Measurements from ENCODE around the gene UNC5CL. TPM values are rescaled to one million over a fixed set of nuclear protein-coding genes. Genes with fewer than 3 reads are reported as not detected.

Gene UNC5CL
- total and polyA plus RNA-seq, 2 donors (not counting 1 experiment from before 2014, with no cell fraction given) = 4.5 to 4.7 TPM

- Histone ChIP-seq H2AFZ (ENCODE audit: insufficient read depth, low read depth, low read length, poor library complexity, severe bottlenecking) (no peak overlapping the region), H3K27ac (ENCODE audit: low read length in 2 of 2) (no peak overlapping the region), H4K20me1 (ENCODE audit: control insufficient read depth, insufficient read depth, low read length, poor library complexity, severe bottlenecking) (no peaks in the 10 kb centered on the region), H3K4me3 (ENCODE audit: control extremely low read depth in 1 of 5, extremely low read depth in 1 of 5, insufficient read depth in 1 of 5, low read depth in 2 of 5, low read length in 4 of 5) (no peak overlapping the region), H3K27me3 (replicated peaks in 1 of 4; ENCODE audit: control extremely low read depth in 1 of 4, control insufficient read depth in 3 of 4, insufficient read depth in 4 of 4, low read length in 3 of 4) (no peaks in the 10 kb centered on the region), H3K4me1 (ENCODE audit: control insufficient read depth in 2 of 2, insufficient read depth in 2 of 2, low read length in 2 of 2) (no peaks in the 10 kb centered on the region), H3K4me2 (replicated peaks; ENCODE audit: low read depth, low read length, poor library complexity, severe bottlenecking) (no peak overlapping the region), H3K9me3 (ENCODE audit: control extremely low read depth in 1 of 3, control insufficient read depth in 2 of 3, insufficient read depth in 1 of 3, low read length in 2 of 3) (no peaks in the 10 kb centered on the region), H3K79me2 (ENCODE audit: control insufficient read depth, insufficient read depth, low read length) (peaks cover 11% of the 10 kb centered on the region), H3K9ac (ENCODE audit: low read length) (no peak overlapping the region), H3K36me3 (replicated peaks in 1 of 2; ENCODE audit: control extremely low read depth in 1 of 2, control insufficient read depth in 1 of 2, extremely low read depth in 1 of 2, insufficient read depth in 2 of 2, low read length in 1 of 2) (peaks cover 12 to 58% of the 10 kb centered on the region in 2 experiments)
- no peak for DNase-seq
- intact Hi-C loops (cut with micrococcal nuclease) = no loop called here
- CTCF ChIA-PET = no interaction called here
- Mint-ChIP-seq H3K9me3 (ENCODE audit: insufficient read depth) (no peaks in the 10 kb centered on the region), H3K27ac (no peak overlapping the region), H3K27me3 (no peaks in the 10 kb centered on the region), H3K4me1 (peaks cover 5% of the 10 kb centered on the region), H3K4me3 (no peak overlapping the region)
- ATAC-seq (ENCODE audit: low read depth) = no peak
- 100% methylated on average over 1 of the region's 1 CpG for WGBS (ENCODE audit: insufficient coverage)
- POLR2A ChIA-PET = no interaction called here
- TF ChIP-seq, protein P1, sequence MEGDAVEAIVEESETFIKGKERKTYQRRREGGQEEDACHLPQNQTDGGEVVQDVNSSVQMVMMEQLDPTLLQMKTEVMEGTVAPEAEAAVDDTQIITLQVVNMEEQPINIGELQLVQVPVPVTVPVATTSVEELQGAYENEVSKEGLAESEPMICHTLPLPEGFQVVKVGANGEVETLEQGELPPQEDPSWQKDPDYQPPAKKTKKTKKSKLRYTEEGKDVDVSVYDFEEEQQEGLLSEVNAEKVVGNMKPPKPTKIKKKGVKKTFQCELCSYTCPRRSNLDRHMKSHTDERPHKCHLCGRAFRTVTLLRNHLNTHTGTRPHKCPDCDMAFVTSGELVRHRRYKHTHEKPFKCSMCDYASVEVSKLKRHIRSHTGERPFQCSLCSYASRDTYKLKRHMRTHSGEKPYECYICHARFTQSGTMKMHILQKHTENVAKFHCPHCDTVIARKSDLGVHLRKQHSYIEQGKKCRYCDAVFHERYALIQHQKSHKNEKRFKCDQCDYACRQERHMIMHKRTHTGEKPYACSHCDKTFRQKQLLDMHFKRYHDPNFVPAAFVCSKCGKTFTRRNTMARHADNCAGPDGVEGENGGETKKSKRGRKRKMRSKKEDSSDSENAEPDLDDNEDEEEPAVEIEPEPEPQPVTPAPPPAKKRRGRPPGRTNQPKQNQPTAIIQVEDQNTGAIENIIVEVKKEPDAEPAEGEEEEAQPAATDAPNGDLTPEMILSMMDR (IDR thresholded peaks at IDR 0.05) = no peak
- TF ChIP-seq EZH2 (IDR thresholded peaks at IDR 0.05; ENCODE audit: borderline replicate concordance, insufficient read depth, low read depth, low read length, poor library complexity, severe bottlenecking) = no peak
These were observed 23.0 kb upstream of the UNC5CL start for GRCh38 chr6:41062056-41062455.

DNA sequence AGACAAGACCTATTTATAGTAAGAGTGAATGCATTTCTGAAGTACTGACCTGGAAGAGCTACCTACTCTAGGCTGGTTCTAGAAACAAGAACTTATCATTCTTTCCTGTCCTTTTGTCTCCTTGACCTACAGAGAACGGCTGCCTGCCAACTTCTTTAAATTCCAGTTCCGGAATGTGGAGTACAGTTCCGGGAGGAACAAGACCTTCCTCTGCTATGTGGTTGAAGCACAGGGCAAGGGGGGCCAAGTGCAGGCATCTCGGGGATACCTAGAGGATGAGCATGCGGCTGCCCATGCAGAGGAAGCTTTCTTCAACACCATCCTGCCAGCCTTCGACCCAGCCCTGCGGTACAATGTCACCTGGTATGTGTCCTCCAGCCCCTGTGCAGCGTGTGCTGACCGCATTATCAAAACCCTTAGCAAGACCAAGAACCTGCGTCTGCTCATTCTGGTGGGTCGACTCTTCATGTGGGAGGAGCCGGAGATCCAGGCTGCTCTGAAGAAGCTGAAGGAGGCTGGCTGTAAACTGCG is 22.2 kb upstream of the UNC5CL start:
- POLR2A ChIA-PET = no interaction called here
- no peaks in the 10 kb centered on the region for H3K27me3 ChIP-seq (replicated peaks in 1 of 4; ENCODE audit: control extremely low read depth in 1 of 4, control insufficient read depth in 3 of 4, insufficient read depth in 4 of 4, low read length in 3 of 4)
- no peak overlapping the region for H3K4me2 ChIP-seq (replicated peaks; ENCODE audit: low read depth, low read length, poor library complexity, severe bottlenecking)
- no peak for TF ChIP-seq EZH2 (IDR thresholded peaks at IDR 0.05; ENCODE audit: borderline replicate concordance, insufficient read depth, low read depth, low read length, poor library complexity, severe bottlenecking)
- TF ChIP-seq, protein P1 (IDR thresholded peaks at IDR 0.05) = no peak
- CTCF ChIA-PET = no interaction called here
- Mint-ChIP-seq H3K27me3 (no peaks in the 10 kb centered on the region), H3K27ac (no peak overlapping the region), H3K4me3 (no peak overlapping the region), H3K4me1 (no peaks in the 10 kb centered on the region), H3K9me3 (ENCODE audit: insufficient read depth) (no peaks in the 10 kb centered on the region)
- H3K4me1 ChIP-seq (ENCODE audit: control insufficient read depth in 2 of 2, insufficient read depth in 2 of 2, low read length in 2 of 2) = no peaks in the 10 kb centered on the region
- intact Hi-C loops (cut with micrococcal nuclease) = no loop called here
- 97% methylated on average over 12 of the region's 13 CpGs for WGBS (ENCODE audit: insufficient coverage)
- H3K9me3 ChIP-seq (ENCODE audit: control extremely low read depth in 1 of 3, control insufficient read depth in 2 of 3, insufficient read depth in 1 of 3, low read length in 2 of 3) = no peaks in the 10 kb centered on the region
- H3K4me3 ChIP-seq (ENCODE audit: control extremely low read depth in 1 of 5, extremely low read depth in 1 of 5, insufficient read depth in 1 of 5, low read depth in 2 of 5, low read length in 4 of 5) = no peak overlapping the region
- H3K79me2 ChIP-seq (ENCODE audit: control insufficient read depth, insufficient read depth, low read length) = peaks cover 11% of the 10 kb centered on the region
- no peak overlapping the region for H3K9ac ChIP-seq (ENCODE audit: low read length)
- no peak overlapping the region for H3K27ac ChIP-seq (ENCODE audit: low read length in 2 of 2)
- H2AFZ ChIP-seq (ENCODE audit: insufficient read depth, low read depth, low read length, poor library complexity, severe bottlenecking) = no peak overlapping the region
- H4K20me1 ChIP-seq (ENCODE audit: control insufficient read depth, insufficient read depth, low read length, poor library complexity, severe bottlenecking) = no peaks in the 10 kb centered on the region
- H3K36me3 ChIP-seq (replicated peaks in 1 of 2; ENCODE audit: control extremely low read depth in 1 of 2, control insufficient read depth in 1 of 2, extremely low read depth in 1 of 2, insufficient read depth in 2 of 2, low read length in 1 of 2) = peaks cover 10 to 52% of the 10 kb centered on the region in 2 experiments
- ATAC-seq (ENCODE audit: low read depth) = no peak
- DNase-seq = no peak
